ENCODE data around the gene BRAT1.

Gene BRAT1

GRCh38 chr7:2585446-2585845 is 30.1 kb upstream of the BRAT1 start:
- DNase-seq (ENCODE audit: low read depth in 2 of 2, low spot score in 1 of 2), result no peak

- no peak for DNase-seq (ENCODE audit: low read depth in 2 of 2, low spot score in 1 of 2)
Observed at GRCh38 chr7:2583798-2584580, 28.7 kb upstream of the BRAT1 start.

GRCh38 chr7:2582006-2582735 is 26.8 kb upstream of the BRAT1 start:
- no peak for DNase-seq (ENCODE audit: low read depth in 2 of 2, low spot score in 1 of 2)

GRCh38 chr7:2580636-2581035 is 25.3 kb upstream of the BRAT1 start:
- DNase-seq (ENCODE audit: low read depth in 2 of 2, low spot score in 1 of 2), result no peak

GRCh38 chr7:2577914-2578680 is 22.8 kb upstream of the BRAT1 start:
- no peak for DNase-seq (ENCODE audit: low read depth in 2 of 2, low spot score in 1 of 2)

- DNase-seq (ENCODE audit: low read depth in 2 of 2, low spot score in 1 of 2), result no peak
Observed at GRCh38 chr7:2576742-2577491, 21.6 kb upstream of the BRAT1 start.

GRCh38 chr7:2575733-2576340 is 20.5 kb upstream of the BRAT1 start:
- no peak for DNase-seq (ENCODE audit: low read depth in 2 of 2, low spot score in 1 of 2)

GRCh38 chr7:2575046-2575732 is 19.9 kb upstream of the BRAT1 start:
- DNase-seq (ENCODE audit: low read depth in 2 of 2, low spot score in 1 of 2), result no peak

GRCh38 chr7:2573761-2574160 is 18.4 kb upstream of the BRAT1 start:
- DNase-seq (ENCODE audit: low read depth in 2 of 2, low spot score in 1 of 2), result no peak

- DNase-seq (ENCODE audit: low read depth in 2 of 2, low spot score in 1 of 2), result no peak
Observed at GRCh38 chr7:2572101-2572842, 16.9 kb upstream of the BRAT1 start.

GRCh38 chr7:2571409-2571808 is 16.1 kb upstream of the BRAT1 start:
- DNase-seq (ENCODE audit: low read depth in 2 of 2, low spot score in 1 of 2), result no peak

- DNase-seq (ENCODE audit: low read depth in 2 of 2, low spot score in 1 of 2), result no peak
Observed at GRCh38 chr7:2570021-2570420, 14.7 kb upstream of the BRAT1 start.

GRCh38 chr7:2569421-2569820 is 14.1 kb upstream of the BRAT1 start:
- no peak for DNase-seq (ENCODE audit: low read depth in 2 of 2, low spot score in 1 of 2)

GRCh38 chr7:2568521-2569223 is 13.3 kb upstream of the BRAT1 start:
- DNase-seq (ENCODE audit: low read depth in 2 of 2, low spot score in 1 of 2), result no peak

GRCh38 chr7:2567679-2568278 is 12.5 kb upstream of the BRAT1 start:
- no peak for DNase-seq (ENCODE audit: low read depth in 2 of 2, low spot score in 1 of 2)

GRCh38 chr7:2566890-2567678 is 11.8 kb upstream of the BRAT1 start:
- DNase-seq (ENCODE audit: low read depth in 2 of 2, low spot score in 1 of 2), result no peak

- no peak for DNase-seq (ENCODE audit: low read depth in 2 of 2, low spot score in 1 of 2)
Observed at GRCh38 chr7:2566348-2566889, 11.1 kb upstream of the BRAT1 start.
